ENCODE data around the gene RAPGEF1. TPM values are rescaled to one million over a fixed set of nuclear protein-coding genes. Genes with fewer than 3 reads are reported as not detected.

Gene RAPGEF1
- total RNA-seq, 2 experiments from 2014 or later, result 118 to 243 TPM

- POLR2A ChIA-PET, result no interaction called here
- H3K9me3 ChIP-seq (ENCODE audit: low read length), result no peaks in the 10 kb centered on the region
- no peak overlapping the region for H3K4me2 ChIP-seq (ENCODE audit: low read length)
- H4K20me1 ChIP-seq (ENCODE audit: insufficient read depth, low read length), result no peaks in the 10 kb centered on the region
- CTCF ChIA-PET (ENCODE audit: unreplicated experiment), result no interaction called here
- H2AFZ ChIP-seq (ENCODE audit: low read length), result no peak overlapping the region
- H3K36me3 ChIP-seq (ENCODE audit: insufficient read depth, low read length), result peaks cover 100% of the 10 kb centered on the region
- no peak for DNase-seq (ENCODE audit: low spot score)
- no peaks in the 10 kb centered on the region for H3K4me1 ChIP-seq (ENCODE audit: insufficient read depth, low read length, poor library complexity, severe bottlenecking)
- H3K27ac ChIP-seq (ENCODE audit: low read depth, low read length, poor library complexity, severe bottlenecking), result no peak overlapping the region
- TF ChIP-seq EZH2phosphoT487 (IDR thresholded peaks at IDR 0.05; ENCODE audit: borderline replicate concordance, low read depth, low read length), result no peak
- TF ChIP-seq, protein P1, sequence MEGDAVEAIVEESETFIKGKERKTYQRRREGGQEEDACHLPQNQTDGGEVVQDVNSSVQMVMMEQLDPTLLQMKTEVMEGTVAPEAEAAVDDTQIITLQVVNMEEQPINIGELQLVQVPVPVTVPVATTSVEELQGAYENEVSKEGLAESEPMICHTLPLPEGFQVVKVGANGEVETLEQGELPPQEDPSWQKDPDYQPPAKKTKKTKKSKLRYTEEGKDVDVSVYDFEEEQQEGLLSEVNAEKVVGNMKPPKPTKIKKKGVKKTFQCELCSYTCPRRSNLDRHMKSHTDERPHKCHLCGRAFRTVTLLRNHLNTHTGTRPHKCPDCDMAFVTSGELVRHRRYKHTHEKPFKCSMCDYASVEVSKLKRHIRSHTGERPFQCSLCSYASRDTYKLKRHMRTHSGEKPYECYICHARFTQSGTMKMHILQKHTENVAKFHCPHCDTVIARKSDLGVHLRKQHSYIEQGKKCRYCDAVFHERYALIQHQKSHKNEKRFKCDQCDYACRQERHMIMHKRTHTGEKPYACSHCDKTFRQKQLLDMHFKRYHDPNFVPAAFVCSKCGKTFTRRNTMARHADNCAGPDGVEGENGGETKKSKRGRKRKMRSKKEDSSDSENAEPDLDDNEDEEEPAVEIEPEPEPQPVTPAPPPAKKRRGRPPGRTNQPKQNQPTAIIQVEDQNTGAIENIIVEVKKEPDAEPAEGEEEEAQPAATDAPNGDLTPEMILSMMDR (conservative IDR thresholded peaks at IDR 0.05; ENCODE audit: low read length), result no peak
- H3K79me2 ChIP-seq (ENCODE audit: insufficient read depth, low read depth, low read length), result no peaks in the 10 kb centered on the region
- intact Hi-C loops (cut with micrococcal nuclease; ENCODE audit: unreplicated experiment), result no loop called here
- H3K9me2 ChIP-seq (ENCODE audit: insufficient read depth, low read length), result no peaks in the 10 kb centered on the region
- no TSS peak for BruUV-seq (replicated peaks)
- no peak overlapping the region for H3K4me3 ChIP-seq (ENCODE audit: low read depth, low read length, poor library complexity, severe bottlenecking)
These were observed 132.8 kb downstream of the RAPGEF1 start for GRCh38 chr9:131606896-131607567.

GRCh38 chr9:131605770-131606590 lies 133.9 kb downstream of the RAPGEF1 start:
- TF ChIP-seq, protein P1 (conservative IDR thresholded peaks at IDR 0.05; ENCODE audit: low read length), result no peak
- no peak for TF ChIP-seq EZH2phosphoT487 (IDR thresholded peaks at IDR 0.05; ENCODE audit: borderline replicate concordance, low read depth, low read length)
- peaks cover 100% of the 10 kb centered on the region for H3K36me3 ChIP-seq (ENCODE audit: insufficient read depth, low read length)
- POLR2A ChIA-PET, result no interaction called here

More at GRCh38 chr9:131605770-131606590, 133.9 kb downstream of the RAPGEF1 start:
- Histone ChIP-seq H3K4me1 (ENCODE audit: insufficient read depth, low read length, poor library complexity, severe bottlenecking) (no peaks in the 10 kb centered on the region), H3K9me2 (ENCODE audit: insufficient read depth, low read length) (no peaks in the 10 kb centered on the region), H3K4me2 (ENCODE audit: low read length) (no peak overlapping the region), H4K20me1 (ENCODE audit: insufficient read depth, low read length) (no peaks in the 10 kb centered on the region), H3K27ac (ENCODE audit: low read depth, low read length, poor library complexity, severe bottlenecking) (no peak overlapping the region), H2AFZ (ENCODE audit: low read length) (no peak overlapping the region), H3K4me3 (ENCODE audit: low read depth, low read length, poor library complexity, severe bottlenecking) (no peak overlapping the region), H3K9me3 (ENCODE audit: low read length) (no peaks in the 10 kb centered on the region), H3K79me2 (ENCODE audit: insufficient read depth, low read depth, low read length) (no peaks in the 10 kb centered on the region)
- no TSS peak for BruUV-seq (replicated peaks)
- intact Hi-C loops (cut with micrococcal nuclease; ENCODE audit: unreplicated experiment), result no loop called here
- CTCF ChIA-PET (ENCODE audit: unreplicated experiment), result no interaction called here
- DNase-seq (ENCODE audit: low spot score), result no peak
